GM12864 (cell line): ENCODE results near the gene CHADL.

ENCODE experiments used
- DNase-seq: peaks from one replicate; pipeline ENCODE4 v3.0.0-alpha.2; 2011; ENCODE audit warnings: low read depth
- H3K4me3 ChIP-seq: 2 replicates; pipeline ENCODE4 v1.5.1; 2011; ENCODE audit warnings: mild to moderate bottlenecking, low read depth, low read length, control low read depth
- CTCF ChIP-seq: IDR thresholded peaks from 2 replicates; pipeline ENCODE4 v1.5.1; 2011; ENCODE audit warnings: low read depth, mild to moderate bottlenecking, moderate library complexity, low read length, control low read depth, inconsistent platforms; ENCODE audit errors: missing control alignments

Gene CHADL

DNA sequence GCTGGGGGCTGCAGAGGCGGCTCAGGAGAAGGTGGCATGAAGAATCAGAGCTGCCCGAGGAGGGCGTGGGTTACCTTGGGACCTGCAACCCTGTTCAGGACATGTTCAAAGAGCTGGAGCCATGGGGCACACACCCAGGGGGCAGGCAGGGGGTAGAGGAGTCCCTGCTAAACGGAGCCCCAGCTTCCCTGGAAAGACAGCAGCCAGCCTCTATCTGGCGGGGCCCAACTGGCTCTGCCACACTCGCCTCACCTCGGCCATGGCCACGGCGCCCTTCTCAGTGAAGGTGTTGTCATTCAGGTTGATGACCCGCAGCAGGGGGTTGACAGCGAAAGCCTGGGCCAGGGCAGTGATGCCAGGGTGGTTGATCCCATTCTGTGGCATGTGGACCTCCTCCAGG, 17.0 kb upstream of the CHADL start:
- H3K4me3 ChIP-seq = no peak overlapping the region
- no peak for DNase-seq
- TF ChIP-seq CTCF = no peak

DNA sequence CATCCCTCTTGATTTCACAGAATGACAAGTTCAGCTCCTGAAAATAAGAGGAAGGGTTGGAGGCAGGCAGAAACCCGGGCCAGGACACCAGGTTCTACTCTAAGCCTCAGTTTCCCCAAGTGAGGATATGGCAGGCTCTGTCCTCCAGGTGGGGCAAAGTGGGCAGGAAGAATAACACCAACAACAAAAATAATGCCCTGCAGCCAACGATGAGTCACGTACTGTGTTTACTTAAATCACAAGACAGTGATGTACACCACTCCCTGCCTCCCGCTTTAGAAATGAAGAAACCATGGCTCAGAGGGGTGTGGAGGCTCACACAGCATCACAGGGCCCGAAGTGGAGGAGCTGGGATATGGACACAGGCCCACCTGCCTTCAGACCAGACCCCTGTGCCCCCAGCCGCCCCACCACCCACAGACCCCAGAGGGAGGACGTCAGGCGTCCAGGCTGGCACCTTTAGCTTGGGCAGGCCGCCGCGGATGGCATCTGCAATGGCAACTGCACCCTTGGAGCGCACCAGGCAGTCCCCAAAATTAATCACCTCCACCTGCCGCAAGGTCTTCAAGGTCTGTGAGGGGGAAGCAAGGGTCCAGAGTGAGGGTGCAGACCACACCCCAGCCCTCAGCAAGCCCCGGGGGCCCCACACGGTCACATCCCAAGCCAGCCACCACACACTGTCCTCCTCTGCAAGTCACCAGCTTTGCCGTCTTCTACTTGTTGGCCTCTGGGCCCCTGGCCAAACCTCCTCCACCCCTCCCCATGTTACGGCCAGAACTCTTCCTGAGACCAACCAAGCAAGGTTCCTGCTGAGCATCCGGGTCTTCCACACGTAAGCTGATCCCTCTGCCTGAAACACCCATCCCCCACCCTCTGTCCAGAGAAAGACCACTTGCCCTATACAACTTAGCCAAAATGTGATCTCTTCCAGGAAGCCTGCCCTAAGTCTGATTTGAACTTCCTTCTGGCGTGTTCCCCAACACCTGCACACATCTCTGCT, 15.8 kb upstream of the CHADL start:
- H3K4me3 ChIP-seq = no peak overlapping the region
- DNase-seq = no peak
- no peak for TF ChIP-seq CTCF

DNA sequence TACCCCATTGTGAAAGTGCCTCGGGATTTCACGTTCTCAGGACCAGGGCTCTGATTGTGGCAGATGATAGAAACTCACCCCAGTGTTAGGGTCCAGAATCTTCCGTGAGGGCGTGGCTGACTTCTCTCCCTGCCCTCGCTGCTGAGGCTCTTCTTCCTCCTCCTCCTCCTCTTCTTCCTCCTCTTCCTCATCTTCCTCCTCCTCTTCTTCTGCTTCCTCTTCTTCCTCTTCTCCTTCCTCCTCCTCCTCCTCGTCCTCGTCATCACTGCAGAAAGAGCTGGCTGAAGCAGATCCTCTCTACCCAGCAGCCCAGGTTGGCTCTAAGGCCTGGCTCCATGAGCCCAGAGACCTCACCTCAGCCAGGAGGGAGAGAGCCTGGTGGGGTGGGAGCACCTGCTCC, 13.5 kb upstream of the CHADL start:
- no peak overlapping the region for H3K4me3 ChIP-seq
- no peak for TF ChIP-seq CTCF
- no peak for DNase-seq

DNA sequence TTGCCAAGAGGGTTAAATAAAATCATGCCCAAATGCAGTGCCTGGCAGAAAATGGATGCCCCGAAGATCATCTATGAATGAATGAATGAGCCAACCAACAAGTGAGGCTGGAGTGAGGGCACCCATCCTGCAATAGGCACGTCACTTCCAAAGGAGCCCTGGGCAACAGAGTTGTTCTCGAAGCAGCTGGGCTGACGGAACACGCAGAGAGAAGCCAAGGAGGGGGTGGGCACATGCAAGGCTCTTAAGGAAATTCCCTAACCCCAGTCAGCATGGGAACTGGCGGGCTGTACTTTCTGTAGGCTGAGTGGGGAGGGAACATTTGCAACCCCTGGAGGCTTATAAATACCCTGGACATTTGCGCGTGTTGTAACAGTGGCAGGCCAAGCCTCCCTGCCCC, 11.6 kb upstream of the CHADL start:
- H3K4me3 ChIP-seq = no peak overlapping the region
- no peak for TF ChIP-seq CTCF
- no peak for DNase-seq

GRCh38 chr22:41250127-41250526, 9.4 kb upstream of the CHADL start:
- TF ChIP-seq CTCF = no peak
- DNase-seq = no peak
- no peak overlapping the region for H3K4me3 ChIP-seq

GRCh38 chr22:41249442-41249841, 8.7 kb upstream of the CHADL start:
- TF ChIP-seq CTCF = no peak
- no peak for DNase-seq
- no peak overlapping the region for H3K4me3 ChIP-seq

DNA sequence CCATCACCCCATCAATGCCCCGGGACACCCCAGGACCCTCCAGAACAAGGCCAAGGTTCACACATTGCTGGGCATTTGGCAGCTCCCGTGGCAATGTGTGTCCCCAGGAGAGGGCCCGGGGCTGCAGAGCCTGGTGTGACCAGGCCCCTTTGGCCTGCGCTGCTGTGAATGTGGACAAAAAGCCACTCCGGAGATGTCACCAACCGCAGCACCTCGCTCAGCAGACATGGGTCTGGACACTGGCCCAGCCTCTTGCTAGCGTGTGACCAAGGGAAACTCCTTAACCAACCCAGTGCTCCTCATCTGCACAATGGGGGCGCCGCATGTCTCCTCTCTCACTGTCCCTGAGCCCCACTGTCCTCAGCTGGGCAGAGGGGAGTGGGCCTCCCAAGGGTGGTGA, 8.0 kb upstream of the CHADL start:
- DNase-seq = no peak
- no peak overlapping the region for H3K4me3 ChIP-seq
- no peak for TF ChIP-seq CTCF
